Hepatocyte (in vitro differentiated cells): Measurements from ENCODE around the gene C2orf92. TPM values are rescaled to one million over a fixed set of nuclear protein-coding genes. Genes with fewer than 3 reads are reported as not detected.
"Not testable (repeated sequence)": the region's sequence is repeated elsewhere in the genome, so short reads cannot be mapped to it uniquely, and the experiment has no call there.

ENCODE experiments used
- DNase-seq: peaks from one replicate; pipeline ENCODE4 v3.0.0-alpha.2; 2016; ENCODE audit warnings: low spot score
- H2AFZ ChIP-seq: fragments of 200-600 bp; sonication (generic); 2 replicates; pipeline ENCODE4 v1.6.0; 2016; ENCODE audit warnings: antibody characterized with exemption, mild to moderate bottlenecking
- H3K27ac ChIP-seq: fragments of 200-600 bp; sonication (generic); 2 replicates; pipeline ENCODE4 v1.5.1; 2016; ENCODE audit warnings: mild to moderate bottlenecking
- H3K27me3 ChIP-seq: fragments of 200-600 bp; sonication (generic); 2 replicates; pipeline ENCODE4 v1.6.1; 2016
- H3K36me3 ChIP-seq: fragments of 200-600 bp; sonication (generic); replicated peaks from 2 replicates; pipeline ENCODE4 v1.5.1; 2016; ENCODE audit warnings: low read depth; ENCODE audit not compliant: insufficient read depth
- H3K4me1 ChIP-seq: fragments of 200-600 bp; sonication (generic); 2 replicates; pipeline ENCODE4 v1.5.1; 2016; ENCODE audit warnings: mild to moderate bottlenecking, moderate library complexity; ENCODE audit not compliant: insufficient read depth
- H3K4me2 ChIP-seq: fragments of 200-600 bp; sonication (generic); 2 replicates; pipeline ENCODE4 v1.6.0; 2016
- H3K4me3 ChIP-seq: fragments of 200-600 bp; sonication (generic); 2 replicates; pipeline ENCODE4 v1.5.1; 2016; ENCODE audit warnings: mild to moderate bottlenecking
- H3K79me2 ChIP-seq: fragments of 200-600 bp; sonication (generic); 2 replicates; pipeline ENCODE4 v1.6.0; 2017; ENCODE audit warnings: mild to moderate bottlenecking
- H3K9me2 ChIP-seq: fragments of 200-600 bp; sonication (generic); replicated peaks from 2 replicates; pipeline ENCODE4 v1.6.0; 2017; ENCODE audit warnings: mild to moderate bottlenecking; ENCODE audit not compliant: insufficient read depth
- H3K9me3 ChIP-seq: fragments of 200-600 bp; sonication (generic); 2 replicates; pipeline ENCODE4 v1.5.1; 2016; ENCODE audit warnings: low read depth, mild to moderate bottlenecking
- H4K20me1 ChIP-seq: fragments of 200-600 bp; sonication (generic); 2 replicates; pipeline ENCODE4 v1.6.0; 2016; ENCODE audit warnings: mild to moderate bottlenecking; ENCODE audit not compliant: insufficient read depth, poor library complexity, severe bottlenecking
- EZH2 ChIP-seq: fragments of 200-600 bp; sonication (generic); IDR thresholded peaks from 2 replicates; pipeline ENCODE4 v1.6.1; 2016; ENCODE audit warnings: antibody characterized with exemption, mild to moderate bottlenecking, borderline replicate concordance
- EZH2phosphoT487 ChIP-seq: fragments of 200-600 bp; sonication (generic); IDR thresholded peaks from one replicate; pipeline ENCODE4 v1.6.1; 2018; ENCODE audit warnings: antibody characterized with exemption, mild to moderate bottlenecking, low read depth, moderate library complexity; ENCODE audit not compliant: unreplicated experiment, severe bottlenecking
- WGBS: methylation state at CpG from one replicate; pipeline ENCODE4 v1.1.6; 2016; ENCODE audit warnings: low lambda C conversion rate; ENCODE audit errors: missing lambda C conversion rate; 5-methylcytosine and 5-hydroxymethylcytosine counted together
- polyA plus RNA-seq: library from polyadenylated mRNA; unstranded; fragments of >200 nt; fragmentation: Nextera tagmentation; extraction: Ambion mirVana; gene quantifications from 2 replicates; pipeline ENCODE4 v1.2.1, GENCODE V29; 2016
- total RNA-seq: library from RNA; depleted of rRNA; stranded (reverse); fragments of >200 nt; gene quantifications from 2 replicates; pipeline ENCODE4 v1.2.3, GENCODE V29; 2014
- TF ChIP-seq, protein P1 (sequence below): fragments of 200-600 bp; sonication (generic); IDR thresholded peaks from 2 replicates; pipeline ENCODE4 v1.5.1; 2016; ENCODE audit warnings: antibody characterized with exemption, mild to moderate bottlenecking; ENCODE audit not compliant: poor library complexity

C2orf92 gene
- total RNA-seq (2.1 and 5.5 TPM in 2 replicates), polyA plus RNA-seq (4.5 and 7.2 TPM in 2 replicates)

DNA sequence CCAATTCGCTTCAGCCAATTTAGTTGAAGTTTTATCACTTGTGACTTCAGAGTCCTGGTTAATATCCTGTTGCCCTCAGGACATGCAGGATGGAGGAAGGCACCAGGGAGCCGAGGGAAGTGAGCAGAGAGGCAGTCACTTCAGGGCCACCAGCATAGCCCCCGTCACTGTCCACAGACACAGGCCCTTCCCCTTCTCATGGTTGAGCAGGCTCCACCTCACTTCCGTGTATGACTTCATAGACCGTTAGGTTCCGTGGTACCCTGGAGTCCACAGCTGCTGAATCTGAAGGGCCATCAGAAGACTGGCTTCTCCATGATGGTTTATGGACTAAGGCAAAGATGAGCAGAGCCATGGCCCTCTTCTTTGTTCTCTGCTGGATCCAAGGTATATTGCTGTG lies at the start of gene C2orf92:
Gene C2orf92, plus strand, starts transcription at position 266 of the 400 bp plus-strand sequence. Its CDS starts 76 bp downstream, at position 342.
- no peak within 1 kb of the TSS for H3K4me2 ChIP-seq
- TF ChIP-seq, protein P1, sequence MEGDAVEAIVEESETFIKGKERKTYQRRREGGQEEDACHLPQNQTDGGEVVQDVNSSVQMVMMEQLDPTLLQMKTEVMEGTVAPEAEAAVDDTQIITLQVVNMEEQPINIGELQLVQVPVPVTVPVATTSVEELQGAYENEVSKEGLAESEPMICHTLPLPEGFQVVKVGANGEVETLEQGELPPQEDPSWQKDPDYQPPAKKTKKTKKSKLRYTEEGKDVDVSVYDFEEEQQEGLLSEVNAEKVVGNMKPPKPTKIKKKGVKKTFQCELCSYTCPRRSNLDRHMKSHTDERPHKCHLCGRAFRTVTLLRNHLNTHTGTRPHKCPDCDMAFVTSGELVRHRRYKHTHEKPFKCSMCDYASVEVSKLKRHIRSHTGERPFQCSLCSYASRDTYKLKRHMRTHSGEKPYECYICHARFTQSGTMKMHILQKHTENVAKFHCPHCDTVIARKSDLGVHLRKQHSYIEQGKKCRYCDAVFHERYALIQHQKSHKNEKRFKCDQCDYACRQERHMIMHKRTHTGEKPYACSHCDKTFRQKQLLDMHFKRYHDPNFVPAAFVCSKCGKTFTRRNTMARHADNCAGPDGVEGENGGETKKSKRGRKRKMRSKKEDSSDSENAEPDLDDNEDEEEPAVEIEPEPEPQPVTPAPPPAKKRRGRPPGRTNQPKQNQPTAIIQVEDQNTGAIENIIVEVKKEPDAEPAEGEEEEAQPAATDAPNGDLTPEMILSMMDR: no peak
- TF ChIP-seq EZH2: no peak
- no peak for TF ChIP-seq EZH2phosphoT487
- WGBS: 73% methylated on average over 6 of the region's 6 CpGs

DNA sequence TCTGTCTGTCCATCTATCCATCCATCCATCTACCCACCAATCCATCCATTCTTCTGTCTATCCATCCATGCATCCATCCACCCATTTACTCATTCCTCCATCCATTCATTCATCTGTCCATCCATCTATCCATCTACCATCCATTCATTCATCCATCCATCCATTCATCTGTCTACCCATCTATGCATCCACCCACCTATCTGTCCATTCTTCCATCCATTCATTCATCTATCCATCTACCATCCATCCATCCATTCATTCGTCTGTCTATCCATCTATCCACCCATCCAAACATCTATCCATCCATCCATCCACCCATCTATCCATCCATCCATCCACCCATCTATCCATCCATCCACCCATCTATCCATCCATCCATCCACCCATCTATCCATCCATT lies 49.0 kb upstream of the C2orf92 start:
- H4K20me1 ChIP-seq, H3K9me3 ChIP-seq, H3K27me3 ChIP-seq, H3K79me2 ChIP-seq, H2AFZ ChIP-seq, H3K27ac ChIP-seq, H3K36me3 ChIP-seq, H3K4me1 ChIP-seq, H3K4me2 ChIP-seq, H3K4me3 ChIP-seq, DNase-seq, H3K9me2 ChIP-seq: not testable (repeated sequence)
- 90% methylated on average over 1 of the region's 1 CpG for WGBS

More for the DNA sequence above, at the start of gene C2orf92:
- H3K9me3 ChIP-seq: no peaks in the 10 kb centered on the region
- no peaks in the 10 kb centered on the region for H4K20me1 ChIP-seq
- H2AFZ ChIP-seq: no peak within 1 kb of the TSS
- no peak for DNase-seq
- H3K79me2 ChIP-seq: peaks cover 2% of the 10 kb centered on the region
- no peak within 1 kb of the TSS for H3K4me3 ChIP-seq
- H3K27ac ChIP-seq: no peak within 1 kb of the TSS
- H3K36me3 ChIP-seq: no peaks in the 10 kb centered on the region
- no peaks in the 10 kb centered on the region for H3K27me3 ChIP-seq
- no peaks in the 10 kb centered on the region for H3K9me2 ChIP-seq
- H3K4me1 ChIP-seq: no peaks in the 10 kb centered on the region

DNA sequence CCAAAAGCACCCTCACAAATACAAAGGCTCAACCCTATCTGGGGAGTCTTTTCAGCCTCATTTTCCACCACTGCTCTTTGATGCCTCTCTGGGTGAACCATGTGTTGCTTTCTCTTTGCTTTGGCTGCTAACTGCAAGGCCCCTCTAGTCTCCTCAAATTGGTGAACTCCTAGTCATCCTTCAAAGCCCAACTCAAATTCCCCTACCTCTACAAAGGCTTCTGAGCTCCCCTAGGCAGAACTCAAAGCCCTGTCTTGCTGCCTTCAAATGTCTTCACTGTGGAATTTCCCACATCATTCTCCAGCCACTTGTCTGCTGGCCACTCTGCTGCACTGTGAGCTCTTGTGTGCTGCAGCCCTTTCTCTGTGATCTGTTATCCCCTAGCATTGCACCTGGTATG lies 46.5 kb upstream of the C2orf92 start:
- not testable (repeated sequence) for DNase-seq, H3K36me3 ChIP-seq, H3K27me3 ChIP-seq

DNA sequence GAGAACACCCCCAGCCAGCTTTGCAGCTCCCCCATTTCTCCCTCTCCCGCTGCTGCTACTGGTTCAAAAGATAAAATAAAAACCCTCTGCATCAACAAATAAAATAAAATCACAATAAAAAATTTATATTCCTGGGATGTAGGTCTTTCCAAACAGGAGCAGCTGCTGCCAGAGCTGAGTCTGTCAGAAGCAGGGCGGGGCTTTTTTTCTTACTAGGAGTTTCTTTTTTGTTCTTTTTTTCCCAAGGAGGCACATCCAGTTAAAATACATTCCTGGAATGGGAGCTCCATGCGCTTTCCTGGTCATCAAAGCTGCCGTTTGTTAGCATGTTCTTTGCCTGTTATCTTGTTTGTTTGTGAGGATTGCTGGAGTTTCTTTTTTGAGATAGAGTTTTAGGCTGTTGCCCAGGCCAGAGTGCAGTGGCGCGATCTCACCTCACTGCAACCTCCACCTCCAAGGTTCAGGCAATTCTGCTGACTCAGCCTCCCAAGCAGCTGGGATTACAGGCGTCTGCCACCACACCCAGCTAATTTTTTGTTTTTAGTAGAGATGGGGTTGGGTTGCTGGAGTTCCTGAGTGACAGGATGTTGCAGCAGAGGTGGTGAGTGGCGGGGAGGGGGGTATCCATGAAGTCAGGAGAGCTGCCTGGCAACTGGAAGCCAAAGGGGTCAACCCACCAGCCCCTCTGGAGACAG lies 44.0 kb upstream of the C2orf92 start:
- H3K27ac ChIP-seq, H3K27me3 ChIP-seq, H4K20me1 ChIP-seq, H3K79me2 ChIP-seq, H3K4me1 ChIP-seq, H3K36me3 ChIP-seq, H2AFZ ChIP-seq, H3K9me3 ChIP-seq, H3K9me2 ChIP-seq, H3K4me2 ChIP-seq, H3K4me3 ChIP-seq, DNase-seq: not testable (repeated sequence)
- 58% methylated on average over 5 of the region's 8 CpGs for WGBS

More for the DNA sequence above, 46.5 kb upstream of the C2orf92 start:
- H3K4me1 ChIP-seq, H3K4me3 ChIP-seq, H3K9me2 ChIP-seq, H3K27ac ChIP-seq, H3K79me2 ChIP-seq, H3K4me2 ChIP-seq, H4K20me1 ChIP-seq, H3K9me3 ChIP-seq, H2AFZ ChIP-seq: not testable (repeated sequence)

DNA sequence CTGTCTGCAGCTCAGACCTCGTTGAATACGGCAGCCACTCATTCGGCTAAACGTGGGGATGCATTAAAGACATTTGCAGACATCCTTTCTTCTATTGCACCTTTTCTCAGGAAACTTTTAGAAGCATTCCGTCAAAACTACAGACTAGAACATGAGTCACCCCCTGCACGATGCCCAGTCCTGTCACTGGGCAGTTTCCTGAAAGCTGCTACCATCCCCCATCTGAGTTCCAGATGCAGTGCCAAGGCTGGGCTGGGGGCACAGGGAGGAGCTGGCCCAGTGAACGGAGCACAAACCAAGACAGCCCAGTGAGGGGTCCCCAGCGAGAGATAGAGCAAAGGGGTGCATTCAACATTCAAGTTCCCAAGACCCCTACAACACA lies 43.5 kb upstream of the C2orf92 start:
- DNase-seq, H3K79me2 ChIP-seq, H3K27ac ChIP-seq, H3K36me3 ChIP-seq, H3K4me2 ChIP-seq, H2AFZ ChIP-seq, H3K9me3 ChIP-seq, H3K4me3 ChIP-seq, H4K20me1 ChIP-seq, H3K9me2 ChIP-seq, H3K4me1 ChIP-seq, H3K27me3 ChIP-seq: not testable (repeated sequence)
- 80% methylated on average over 8 of the region's 8 CpGs for WGBS
